B cell (primary cell): Measurements from ENCODE around the gene SMAD2. TPM values are rescaled to one million over a fixed set of nuclear protein-coding genes. Genes with fewer than 3 reads are reported as not detected.

ENCODE experiments used
- ATAC-seq: fragments of 200-7000 bp; cut with Tn5 transposase; one replicate; pipeline ENCODE4 v1.10.0; 2021; ENCODE audit warnings: low read depth, mild to moderate bottlenecking, moderate number of reproducible peaks, moderate library complexity
- CTCF ChIA-PET: fragments of 350-600 bp; sonication (Branson Sonifier 250); formaldehyde crosslinking; loops from one replicate; lab custom pipeline; 2021; ENCODE audit warnings: antibody characterized with exemption, inconsistent platforms; lab: Charles Lee
- POLR2A ChIA-PET: fragments of 350-600 bp; sonication (Branson Sonifier 250); formaldehyde crosslinking; loops from one replicate; lab custom pipeline; 2021; ENCODE audit warnings: antibody characterized with exemption; lab: Charles Lee
- DNase-seq: peaks from one replicate; pipeline ENCODE4 v3.0.0; 2013
- H2AFZ ChIP-seq: 2 replicates; pipeline ENCODE4 v1.6.1; 2012; ENCODE audit warnings: mild to moderate bottlenecking, low read depth, low read length; ENCODE audit not compliant: insufficient read depth, poor library complexity, severe bottlenecking
- H3K27ac ChIP-seq, 2 donors: 1 replicate in 1 of 2; 2 replicates in 1 of 2; pipeline ENCODE4 v1.5.1; 2012 to 2013; ENCODE audit warnings: low read length in 2 of 2, mild to moderate bottlenecking in 2 of 2, moderate library complexity in 1 of 2
- H3K27me3 ChIP-seq, 4 experiments: fragments of 200-600 bp in 1 of 4; sonication (generic) in 1 of 4; replicated peaks in 1 of 4; 1 replicate in 2 of 4; 2 replicates in 2 of 4; pipeline versions ENCODE4 v1.6.1 to v1.7.0; 2013 to 2016; ENCODE audit warnings: low read length in 3 of 4, mild to moderate bottlenecking in 2 of 4, mixed read lengths in 1 of 4, moderate library complexity in 1 of 4; ENCODE audit not compliant: insufficient read depth in 4 of 4, control insufficient read depth in 3 of 4; ENCODE audit errors: control extremely low read depth in 1 of 4
- H3K36me3 ChIP-seq, 2 experiments: replicated peaks in 1 of 2; 1 replicate in 1 of 2; 2 replicates in 1 of 2; pipeline versions ENCODE4 v1.6.1 to v1.7.1; 2013; ENCODE audit warnings: low read length in 1 of 2; ENCODE audit not compliant: insufficient read depth in 2 of 2, control insufficient read depth in 1 of 2; ENCODE audit errors: control extremely low read depth in 1 of 2, extremely low read depth in 1 of 2
- H3K4me1 ChIP-seq, 2 donors: fragments of 200-600 bp in 1 of 2; sonication (generic) in 1 of 2; 1 replicate in 1 of 2; 2 replicates in 1 of 2; pipeline versions ENCODE4 v1.5.1 to v1.6.1; 2013 to 2017; ENCODE audit warnings: low read length in 2 of 2; ENCODE audit not compliant: control insufficient read depth in 2 of 2, insufficient read depth in 2 of 2
- H3K4me2 ChIP-seq: replicated peaks from 2 replicates; pipeline ENCODE3; 2012; ENCODE audit warnings: mild to moderate bottlenecking, low read depth, low read length; ENCODE audit not compliant: poor library complexity, severe bottlenecking
- H3K4me3 ChIP-seq, 5 experiments: fragments of 200-600 bp in 1 of 5; sonication (generic) in 1 of 5; 1 replicate in 3 of 5; 2 replicates in 2 of 5; pipeline versions ENCODE4 v1.5.1 to v1.7.0; 2011 to 2016; ENCODE audit warnings: low read length in 4 of 5, mild to moderate bottlenecking in 4 of 5, low read depth in 2 of 5, control low read depth in 1 of 5, moderate library complexity in 1 of 5; ENCODE audit not compliant: insufficient read depth in 1 of 5; ENCODE audit errors: control extremely low read depth in 1 of 5, extremely low read depth in 1 of 5
- H3K79me2 ChIP-seq: fragments of 200-600 bp; sonication (generic); one replicate; pipeline ENCODE4 v1.6.0; 2016; ENCODE audit warnings: low read length; ENCODE audit not compliant: control insufficient read depth, insufficient read depth
- H3K9ac ChIP-seq: fragments of 200-600 bp; sonication (generic); 2 replicates; pipeline ENCODE4 v1.6.1; 2017; ENCODE audit warnings: mild to moderate bottlenecking, low read length, moderate library complexity
- H3K9me3 ChIP-seq, 3 donors: one replicate each; pipeline versions ENCODE4 v1.6.1 to v1.7.1; 2013; ENCODE audit warnings: low read length in 2 of 3; ENCODE audit not compliant: control insufficient read depth in 2 of 3, insufficient read depth in 1 of 3; ENCODE audit errors: control extremely low read depth in 1 of 3
- H4K20me1 ChIP-seq: 2 replicates; pipeline ENCODE4 v1.6.0; 2012; ENCODE audit warnings: mild to moderate bottlenecking, low read length; ENCODE audit not compliant: insufficient read depth, control insufficient read depth, poor library complexity, severe bottlenecking
- H3K27ac Mint-ChIP-seq: one replicate; pipeline ENCODE4 v1.8.0; 2021; ENCODE audit warnings: mixed read lengths
- H3K27me3 Mint-ChIP-seq: one replicate; pipeline ENCODE4 v1.8.0; 2021; ENCODE audit warnings: mixed read lengths
- H3K4me1 Mint-ChIP-seq: one replicate; pipeline ENCODE4 v1.8.0; 2021; ENCODE audit warnings: mixed read lengths
- H3K4me3 Mint-ChIP-seq: one replicate; pipeline ENCODE4 v1.8.0; 2021; ENCODE audit warnings: mixed read lengths
- H3K9me3 Mint-ChIP-seq: one replicate; pipeline ENCODE4 v1.8.0; 2022; ENCODE audit warnings: mixed read lengths; ENCODE audit not compliant: insufficient read depth
- CTCF ChIP-seq: fragments of 200-600 bp; IDR thresholded peaks from one replicate; pipeline ENCODE4 v1.8.0; 2022; ENCODE audit warnings: antibody characterized with exemption, mild to moderate bottlenecking
- EZH2 ChIP-seq: IDR thresholded peaks from 2 replicates; pipeline ENCODE4 v1.6.1; 2012; ENCODE audit warnings: borderline replicate concordance, low read depth, mild to moderate bottlenecking, moderate library complexity, low read length; ENCODE audit not compliant: insufficient read depth, poor library complexity, severe bottlenecking
- WGBS: methylation state at CpG from one replicate; pipeline ENCODE4 v1.1.5; 2013; ENCODE audit warnings: missing lambda C conversion rate; ENCODE audit not compliant: insufficient coverage; 5-methylcytosine and 5-hydroxymethylcytosine counted together
- intact Hi-C: fragments of 100-400 bp; cut with micrococcal nuclease; formaldehyde crosslinking; loops from one replicate; pipeline ENCODE4 v1.10.0; 2022
- polyA plus RNA-seq: library from polyadenylated mRNA; depleted of rRNA; stranded (reverse); fragments of >200 nt; gene quantifications from 2 replicates; pipeline ENCODE4 v1.2.3, GENCODE V29; 2012
- total RNA-seq, 2 donors: library from RNA; stranded (reverse); fragments of 120-200 nt in 1 of 2; gene quantifications; 1 replicate in 1 of 2; 2 replicates in 1 of 2; pipeline versions ENCODE4 v1.2.3 to v1.2.4, GENCODE V29; 2013 to 2022

SMAD2 gene
- total and polyA plus RNA-seq, 2 donors (not counting 1 experiment from before 2014, with no cell fraction given): 23.4 to 139 TPM

- Histone ChIP-seq H2AFZ (no peak overlapping the region), H3K36me3 (peaks cover 3% of the 10 kb centered on the region in 2 experiments), H3K4me3 (no peak overlapping the region), H3K4me1 (peaks cover 4% of the 10 kb centered on the region in 2 donors), H3K9me3 (peaks cover 0 to 13% (median 0%) of the 10 kb centered on the region in 3 donors), H3K27ac (no peak overlapping the region), H3K4me2 (no peak overlapping the region), H4K20me1 (no peaks in the 10 kb centered on the region), H3K79me2 (no peaks in the 10 kb centered on the region), H3K9ac (no peak overlapping the region), H3K27me3 (no peaks in the 10 kb centered on the region)
- ChIA-PET CTCF (interaction anchor here (1.4 kb wide), 1 partner anchor 54 kb away, joined by 3 read pairs; no protein-coding TSS in a partner anchor), POLR2A (no interaction called here)
- intact Hi-C loops: no loop called here
- ATAC-seq: no peak
- Mint-ChIP-seq H3K4me1 (peaks cover 14% of the 10 kb centered on the region), H3K27ac (no peak overlapping the region), H3K4me3 (no peak overlapping the region), H3K9me3 (peaks cover 3% of the 10 kb centered on the region), H3K27me3 (no peaks in the 10 kb centered on the region)
- TF ChIP-seq CTCF (no peak), EZH2 (no peak)
- peak; percentile 5 for DNase-seq
- no CpG with 5 or more reads among the region's 5 CpGs for WGBS
Observed at GRCh38 chr18:47826157-47827074, 104.0 kb downstream of the SMAD2 start.

DNA sequence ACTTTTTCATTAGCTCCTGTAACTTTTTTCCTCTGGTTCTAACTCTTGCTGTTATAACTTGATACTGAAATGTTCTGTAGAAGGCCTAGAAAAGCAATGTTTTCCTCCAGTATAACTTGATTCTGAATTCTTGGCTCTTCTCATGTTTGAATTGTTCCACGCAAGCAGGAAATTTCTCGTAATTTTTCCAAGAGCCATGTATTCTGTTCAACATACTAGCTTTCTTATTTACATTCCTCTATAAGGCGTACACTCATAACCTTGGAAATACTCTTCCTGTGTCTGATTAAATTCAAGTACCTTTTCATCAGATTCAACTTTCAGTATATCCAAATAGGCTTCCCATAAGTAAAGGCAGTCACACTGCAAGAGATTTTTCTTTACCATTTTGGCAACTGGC is 109.1 kb downstream of the SMAD2 start:
- TF ChIP-seq EZH2 (no peak), CTCF (no peak)
- Mint-ChIP-seq H3K27me3 (no peaks in the 10 kb centered on the region), H3K4me3 (no peak overlapping the region), H3K27ac (no peak overlapping the region), H3K4me1 (peaks cover 1% of the 10 kb centered on the region), H3K9me3 (no peaks in the 10 kb centered on the region)
- H3K4me1 ChIP-seq: peaks cover 0 to 1% of the 10 kb centered on the region in 2 donors
- H3K27ac ChIP-seq: no peak overlapping the region
- H3K9me3 ChIP-seq: no peaks in the 10 kb centered on the region
- no peak for ATAC-seq
- no peak overlapping the region for H3K9ac ChIP-seq
- H3K4me3 ChIP-seq: no peak overlapping the region
- ChIA-PET CTCF (no interaction called here), POLR2A (no interaction called here)
- no peak overlapping the region for H2AFZ ChIP-seq
- intact Hi-C loops: no loop called here
- no peaks in the 10 kb centered on the region for H3K27me3 ChIP-seq
- no peaks in the 10 kb centered on the region for H3K79me2 ChIP-seq
- peaks cover 0 to 3% of the 10 kb centered on the region in 2 experiments for H3K36me3 ChIP-seq
- 100% methylated on average over 2 of the region's 3 CpGs for WGBS
- no peaks in the 10 kb centered on the region for H4K20me1 ChIP-seq
- no peak for DNase-seq
- no peak overlapping the region for H3K4me2 ChIP-seq
